GM18951 (cell line): ENCODE measurements around the gene NECTIN3.

Experiments used
- POLR2A ChIP-seq: IDR thresholded peaks from 4 replicates; pipeline ENCODE4 v1.6.1; 2011; ENCODE audit warnings: mild to moderate bottlenecking; ENCODE audit not compliant: insufficient read length, insufficient read depth; ENCODE audit errors: extremely low read depth
- in situ Hi-C: fragments of 300-500 bp; cut with MboI; formaldehyde crosslinking; loops from one replicate; pipeline ENCODE4 v1.12.0; 2022; ENCODE audit warnings: low sequenced_read_pairs, mixed read lengths, inconsistent platforms; ENCODE audit not compliant: unreplicated experiment

The NECTIN3 gene

GRCh38 chr3:111106993-111107661 is 35.5 kb downstream of the NECTIN3 start:
- TF ChIP-seq POLR2A = no peak
- in situ Hi-C loops = no loop called here

DNA sequence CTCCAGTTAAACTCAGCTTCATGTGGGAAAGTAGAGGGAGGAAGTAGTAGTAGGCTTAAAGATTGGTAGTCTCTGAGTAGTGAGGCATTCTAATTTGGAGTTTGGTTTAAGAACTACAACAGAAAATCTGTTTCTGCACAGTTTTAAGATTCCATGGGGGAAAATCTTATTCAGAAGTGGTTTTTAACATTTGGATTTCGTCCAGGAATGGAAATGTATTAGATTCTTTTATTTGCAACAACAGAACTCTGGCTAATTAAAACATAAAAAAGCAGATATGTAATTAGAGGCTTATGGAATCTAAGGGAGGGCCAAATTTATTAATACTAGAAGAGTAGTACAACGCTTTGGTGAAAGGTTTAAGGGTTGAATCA is 36.0 kb downstream of the NECTIN3 start:
- in situ Hi-C loops = no loop called here
- no peak for TF ChIP-seq POLR2A

DNA sequence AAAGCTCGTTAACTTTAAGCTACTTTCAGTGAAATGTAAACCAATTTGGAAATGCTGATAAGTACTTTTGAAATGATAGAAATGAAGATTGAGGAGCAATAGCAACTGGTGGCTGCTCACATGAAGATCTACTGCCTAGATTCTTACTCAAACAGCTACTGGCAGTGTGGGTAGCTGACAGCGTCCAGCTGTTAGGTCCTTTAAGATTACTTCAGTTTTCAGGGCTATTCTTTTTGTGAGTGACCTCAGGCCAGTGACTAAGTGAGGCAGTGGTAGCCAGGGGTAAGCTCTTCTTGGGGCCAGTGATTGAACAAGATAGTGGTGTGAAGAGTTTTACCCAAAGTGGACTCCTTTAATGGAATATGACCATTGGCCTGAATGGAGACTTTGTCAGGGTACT is 41.3 kb downstream of the NECTIN3 start:
- in situ Hi-C loops = no loop called here
- TF ChIP-seq POLR2A = no peak

DNA sequence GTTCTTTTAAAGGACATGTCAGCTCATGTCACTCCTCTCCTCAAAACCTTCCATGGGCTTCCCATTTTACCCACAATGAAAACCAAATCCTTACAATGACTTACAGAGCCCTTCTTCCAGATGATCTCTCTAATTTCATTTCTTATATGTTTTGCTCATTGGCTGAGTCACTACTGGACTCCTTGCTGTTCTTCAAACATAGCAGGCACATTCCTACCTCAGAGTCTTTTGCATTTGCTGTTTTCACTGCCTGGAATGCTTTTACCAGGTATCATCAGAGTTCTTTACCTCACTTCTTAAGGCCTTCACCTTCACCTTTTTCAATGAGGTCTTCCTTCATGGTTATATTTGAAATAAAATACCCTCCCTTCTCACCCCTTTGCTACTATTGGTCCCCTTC is 57.3 kb downstream of the NECTIN3 start:
- in situ Hi-C loops = no loop called here
- no peak for TF ChIP-seq POLR2A

DNA sequence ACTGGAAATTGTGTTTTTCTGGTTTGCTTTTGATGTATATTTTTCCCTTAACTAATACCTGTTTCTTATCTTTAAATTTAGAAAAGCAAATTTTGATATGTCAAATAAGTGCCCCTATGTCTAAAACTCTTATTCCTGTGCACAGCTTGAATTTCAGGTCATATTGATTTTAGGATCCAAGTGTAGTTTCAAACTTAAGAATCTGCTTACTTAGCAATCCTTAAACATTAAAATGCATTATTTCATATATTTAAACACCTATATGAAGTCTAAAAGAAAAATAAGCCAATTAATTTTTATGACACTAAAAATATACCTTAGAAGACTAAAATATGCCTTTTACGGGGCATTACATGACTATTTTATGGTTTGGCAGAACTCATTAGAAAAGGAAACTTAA is 59.2 kb downstream of the NECTIN3 start:
- in situ Hi-C loops = no loop called here
- no peak for TF ChIP-seq POLR2A

DNA sequence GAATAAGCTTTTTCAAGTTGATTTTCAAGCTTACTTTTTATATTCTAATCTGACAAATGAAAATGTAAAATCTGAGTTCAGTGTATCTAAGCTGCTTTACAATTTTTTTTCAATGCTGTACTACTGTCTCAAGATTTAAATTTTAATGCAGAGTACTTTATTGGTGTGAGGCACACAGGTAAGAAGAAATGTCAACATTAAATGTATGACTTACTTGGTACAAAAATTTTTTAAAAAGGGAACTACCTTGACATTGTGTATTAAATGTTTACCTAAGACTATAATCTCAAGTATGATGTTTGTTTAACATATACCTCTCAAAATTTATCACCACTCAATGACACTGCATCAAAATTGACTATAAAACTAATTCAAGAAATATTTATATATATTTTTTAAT is 62.7 kb downstream of the NECTIN3 start:
- in situ Hi-C loops = no loop called here
- TF ChIP-seq POLR2A = no peak

DNA sequence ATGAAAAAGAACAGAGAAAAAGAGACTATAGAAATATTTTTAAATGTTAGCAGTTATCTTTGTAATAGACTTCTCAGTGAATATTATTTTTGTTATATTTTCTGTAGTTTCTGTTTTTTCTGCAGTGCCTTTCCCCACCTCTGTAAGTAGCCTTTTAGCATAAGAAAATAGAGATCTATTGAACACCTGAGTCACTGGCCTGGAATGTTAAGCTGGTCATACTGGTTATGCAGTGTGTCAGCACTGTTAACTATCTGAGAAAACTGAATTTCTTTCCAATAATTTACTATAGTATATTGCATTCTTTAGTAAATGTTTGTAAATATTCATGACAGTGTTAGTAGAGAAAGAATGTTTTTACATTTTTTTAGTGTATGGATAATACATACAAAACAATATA is 79.8 kb downstream of the NECTIN3 start:
- in situ Hi-C loops = no loop called here
- TF ChIP-seq POLR2A = no peak

GRCh38 chr3:111152496-111152895 is 80.9 kb downstream of the NECTIN3 start:
- in situ Hi-C loops = no loop called here
- TF ChIP-seq POLR2A = no peak

GRCh38 chr3:111156517-111156916 is 84.9 kb downstream of the NECTIN3 start:
- TF ChIP-seq POLR2A = no peak
- in situ Hi-C loops = no loop called here

GRCh38 chr3:111159391-111159790 is 87.8 kb downstream of the NECTIN3 start:
- TF ChIP-seq POLR2A = no peak
- in situ Hi-C loops = no loop called here

- no peak for TF ChIP-seq POLR2A
- in situ Hi-C loops = no loop called here
These were observed 93.0 kb downstream of the NECTIN3 start for GRCh38 chr3:111164621-111165020.

GRCh38 chr3:111165411-111165810 is 93.8 kb downstream of the NECTIN3 start:
- no peak for TF ChIP-seq POLR2A
- in situ Hi-C loops = no loop called here

- no peak for TF ChIP-seq POLR2A
- in situ Hi-C loops = no loop called here
These were observed 101.8 kb downstream of the NECTIN3 start for GRCh38 chr3:111173328-111173900.

GRCh38 chr3:111173906-111174305 is 102.3 kb downstream of the NECTIN3 start:
- TF ChIP-seq POLR2A = no peak
- in situ Hi-C loops = no loop called here
